Immature natural killer cell (primary cell): ENCODE results near the gene DNAI1. TPM values are rescaled to one million over a fixed set of nuclear protein-coding genes. Genes with fewer than 3 reads are reported as not detected.
"Not testable (repeated sequence)": the region's sequence is repeated elsewhere in the genome, so short reads cannot be mapped to it uniquely, and the experiment has no call there.

Experiments
- DNase-seq, 3 donors: peaks; one replicate each; pipeline ENCODE4 v3.0.0; 2022; ENCODE audit warnings: mixed read lengths in 1 of 3
- H3K27ac Mint-ChIP-seq, 6 donors: one replicate each; pipeline ENCODE4 v1.8.0; 2020; ENCODE audit warnings: mixed read lengths in 6 of 6, mild to moderate bottlenecking in 5 of 6, inconsistent platforms in 4 of 6, moderate library complexity in 3 of 6
- H3K27me3 Mint-ChIP-seq, 3 donors: one replicate each; pipeline ENCODE4 v1.8.0; 2020 to 2021; ENCODE audit warnings: low read depth in 3 of 3, mild to moderate bottlenecking in 3 of 3, mixed read lengths in 3 of 3, moderate library complexity in 3 of 3, inconsistent platforms in 1 of 3
- H3K36me3 Mint-ChIP-seq, 3 donors: one replicate each; pipeline ENCODE4 v1.8.0; 2020; ENCODE audit warnings: mixed read lengths in 3 of 3, inconsistent platforms in 2 of 3, mild to moderate bottlenecking in 2 of 3
- H3K4me1 Mint-ChIP-seq, 2 donors: one replicate each; pipeline ENCODE4 v1.8.0; 2020; ENCODE audit warnings: inconsistent platforms in 2 of 2, mild to moderate bottlenecking in 2 of 2, mixed read lengths in 2 of 2, moderate library complexity in 1 of 2
- H3K4me3 Mint-ChIP-seq, 5 donors: one replicate each; pipeline ENCODE4 v1.8.0; 2020; ENCODE audit warnings: mild to moderate bottlenecking in 5 of 5, mixed read lengths in 5 of 5, inconsistent platforms in 3 of 5, moderate library complexity in 3 of 5
- H3K9me3 Mint-ChIP-seq, 6 donors: one replicate each; pipeline ENCODE4 v1.8.0; 2020; ENCODE audit warnings: mild to moderate bottlenecking in 6 of 6, mixed read lengths in 6 of 6, inconsistent platforms in 4 of 6, moderate library complexity in 3 of 6
- polyA plus RNA-seq, 3 donors: library from polyadenylated mRNA; unstranded; fragments of 300-500 nt; fragmentation: Illumina TruSeq; gene quantifications; one replicate each; pipeline ENCODE4 v1.2.3, GENCODE V29; 2021

The DNAI1 gene
- polyA plus RNA-seq, 3 donors from 2014 or later: not detected

DNA sequence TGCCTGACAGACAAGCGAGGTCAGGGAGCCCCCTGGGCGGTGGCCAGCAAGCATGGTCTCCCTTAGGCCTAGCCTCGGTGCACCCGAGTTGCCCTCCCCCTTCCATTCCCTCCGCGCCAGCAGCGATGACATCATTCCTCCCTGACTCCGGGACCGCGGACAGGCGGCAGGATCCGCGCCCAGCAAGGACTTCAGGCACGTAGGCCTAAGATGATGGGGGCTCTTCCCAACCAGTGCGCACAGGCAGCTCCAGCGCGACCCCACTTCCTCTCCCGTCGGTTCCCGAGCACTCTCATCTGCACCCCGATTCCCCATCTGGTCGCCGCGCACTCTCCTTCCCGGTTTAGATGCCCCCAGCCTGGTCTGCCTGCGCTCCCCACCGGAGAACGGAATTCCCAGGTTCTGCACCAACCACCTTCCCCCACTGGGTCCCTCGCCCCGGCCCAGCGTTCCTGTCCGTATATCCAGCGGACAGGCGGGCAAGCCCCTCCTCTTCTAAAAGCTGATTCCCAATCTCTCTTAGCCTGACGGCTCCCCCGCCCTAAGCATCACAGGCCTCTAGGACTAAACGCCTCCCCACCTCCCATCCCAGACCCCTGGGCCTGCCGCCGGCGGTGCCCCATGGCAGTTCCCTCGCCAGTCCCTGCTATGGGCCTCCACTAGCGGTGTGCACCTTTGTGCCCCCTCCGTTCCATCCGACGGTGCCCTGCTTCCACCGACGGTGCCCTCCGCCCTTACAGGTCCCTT, 1.2 kb upstream of the DNAI1 start:
- peak in 1 of 3 donors; percentile 6 for DNase-seq
- Mint-ChIP-seq H3K4me3 (peak overlapping the region; percentile 89 to 94 (median 90)), H3K27ac (peak overlapping the region; percentile 50 to 91 (median 85)), H3K4me1 (peaks cover 32 to 43% of the 10 kb centered on the region in 2 donors), H3K36me3 (no peaks in the 10 kb centered on the region), H3K27me3 (peaks cover 8 to 15% (median 13%) of the 10 kb centered on the region in 3 donors), H3K9me3 (no peaks in the 10 kb centered on the region)

DNA sequence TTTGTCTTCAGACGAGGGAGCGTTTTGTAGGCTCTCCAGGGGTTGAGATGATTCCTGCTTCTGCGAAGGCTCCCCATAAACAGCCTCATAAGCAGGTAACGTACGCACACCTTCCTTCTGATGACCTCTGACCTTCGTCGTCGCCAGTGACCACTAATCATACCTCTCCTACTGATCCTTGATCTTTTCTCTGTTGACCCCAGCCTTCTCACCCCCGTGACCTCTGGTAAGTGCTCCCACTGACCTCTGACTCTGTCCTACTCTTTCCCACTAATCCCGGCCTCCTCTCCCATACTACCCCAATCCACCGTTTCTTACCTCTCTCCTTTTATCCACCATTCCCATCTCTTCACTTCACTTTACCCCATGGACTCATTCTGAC, 345 bp downstream of the DNAI1 start:
- Mint-ChIP-seq H3K4me1 (peaks cover 30 to 43% of the 10 kb centered on the region in 2 donors), H3K27me3 (peaks cover 8 to 14% (median 13%) of the 10 kb centered on the region in 3 donors), H3K27ac (peak overlapping the region; percentile 43 to 84 (median 77)), H3K9me3 (no peaks in the 10 kb centered on the region), H3K36me3 (no peaks in the 10 kb centered on the region), H3K4me3 (peak overlapping the region; percentile 84 to 90 (median 87))
- DNase-seq: no peak

DNA sequence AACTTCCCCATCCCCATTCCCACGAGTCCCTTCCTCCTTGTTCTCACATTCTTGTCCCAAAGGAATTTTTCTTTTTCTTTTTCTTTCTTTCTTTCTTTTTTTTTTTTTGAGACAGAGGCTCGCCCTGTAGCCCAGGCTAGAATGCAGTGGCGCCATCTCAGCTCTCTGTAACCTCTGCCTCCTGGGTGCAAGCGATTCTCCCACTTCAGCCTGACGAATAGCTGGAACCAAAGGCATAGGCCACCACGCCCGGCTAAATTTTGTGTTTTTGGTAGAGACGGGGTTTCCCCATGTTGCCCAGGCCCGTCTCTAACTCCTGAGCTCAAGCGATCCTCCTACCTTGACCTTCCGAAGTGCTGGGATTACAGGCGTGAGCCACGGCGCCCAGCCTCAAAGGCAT, 751 bp downstream of the DNAI1 start:
- Mint-ChIP-seq H3K4me1 (peaks cover 30 to 43% of the 10 kb centered on the region in 2 donors), H3K36me3 (no peaks in the 10 kb centered on the region), H3K27ac (peak overlapping the region in 3 of 6 donors; percentile 43 to 84 (median 71)), H3K9me3 (no peaks in the 10 kb centered on the region), H3K4me3 (peak overlapping the region; percentile 84 to 90 (median 87)), H3K27me3 (peaks cover 8 to 14% (median 13%) of the 10 kb centered on the region in 3 donors)
- no peak for DNase-seq

DNA sequence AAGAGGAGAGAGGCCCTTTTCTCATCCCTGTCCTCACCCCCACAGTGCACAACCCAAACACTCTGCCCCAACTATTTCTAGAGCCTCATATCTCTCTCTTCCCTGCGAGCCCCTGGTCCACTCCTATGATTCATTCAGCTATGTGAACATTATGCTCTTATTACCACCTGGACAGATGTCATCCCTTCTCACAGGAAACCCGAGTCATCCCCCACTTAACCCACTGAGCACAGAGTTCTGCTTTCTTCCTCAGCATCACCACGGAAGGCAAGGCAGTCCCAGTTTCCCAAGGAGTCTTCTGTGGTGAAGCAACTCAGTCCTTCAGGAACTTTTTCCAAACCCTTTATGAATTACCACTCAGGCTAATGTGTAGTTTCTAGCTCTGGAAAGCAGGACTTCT, 1.3 kb downstream of the DNAI1 start:
- peak overlapping the region in 1 of 5 donors; percentile 15 for H3K4me3 Mint-ChIP-seq
- H3K4me1 Mint-ChIP-seq: peaks cover 30 to 37% of the 10 kb centered on the region in 2 donors
- H3K36me3 Mint-ChIP-seq: no peaks in the 10 kb centered on the region
- H3K27me3 Mint-ChIP-seq: peaks cover 8 to 14% (median 13%) of the 10 kb centered on the region in 3 donors
- no peaks in the 10 kb centered on the region for H3K9me3 Mint-ChIP-seq
- no peak for DNase-seq
- no peak overlapping the region for H3K27ac Mint-ChIP-seq

DNA sequence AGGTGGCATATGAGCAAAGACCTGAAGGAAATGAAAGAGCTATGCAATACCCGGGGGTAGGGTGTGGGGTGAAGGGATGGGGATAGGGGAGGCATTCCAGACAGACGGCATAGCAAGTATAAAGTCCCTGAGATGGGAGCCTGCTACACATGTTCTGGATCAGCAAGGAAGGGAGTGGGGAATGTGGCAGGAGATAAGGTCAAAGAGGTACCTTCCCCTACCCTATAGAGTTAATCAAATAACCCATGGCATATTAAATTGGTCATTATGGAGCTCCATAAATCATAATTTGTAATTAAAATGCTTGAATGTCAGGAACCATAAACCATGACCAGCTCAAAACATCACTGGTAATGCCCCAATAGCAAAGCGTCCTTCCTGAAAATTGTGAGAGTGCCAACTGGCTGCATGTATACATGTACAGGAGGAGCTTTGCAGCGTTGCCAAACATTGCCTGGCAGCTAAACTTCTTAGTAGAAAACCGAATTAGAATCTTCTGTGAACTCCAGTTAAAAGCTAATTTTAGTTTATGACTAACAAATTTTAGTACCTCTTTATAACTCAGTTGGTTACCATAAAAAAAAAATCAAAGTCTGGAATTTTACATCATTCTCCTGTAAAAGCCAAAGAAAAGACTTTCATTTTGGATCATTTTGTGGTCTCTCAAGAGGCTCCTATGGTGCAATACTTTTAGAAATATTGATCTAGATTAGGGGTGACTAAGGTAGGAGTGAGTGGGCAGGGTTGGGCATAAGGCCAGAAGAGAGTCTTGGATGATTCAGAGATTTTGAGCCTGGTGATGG, 4.7 kb downstream of the DNAI1 start:
- Mint-ChIP-seq H3K9me3 (no peaks in the 10 kb centered on the region), H3K4me1 (peaks cover 8 to 14% of the 10 kb centered on the region in 2 donors), H3K27ac (peak overlapping the region in 1 of 6 donors; percentile 46), H3K27me3 (peaks cover 8 to 10% (median 10%) of the 10 kb centered on the region in 3 donors), H3K4me3 (no peak overlapping the region), H3K36me3 (no peaks in the 10 kb centered on the region)
- no peak for DNase-seq

DNA sequence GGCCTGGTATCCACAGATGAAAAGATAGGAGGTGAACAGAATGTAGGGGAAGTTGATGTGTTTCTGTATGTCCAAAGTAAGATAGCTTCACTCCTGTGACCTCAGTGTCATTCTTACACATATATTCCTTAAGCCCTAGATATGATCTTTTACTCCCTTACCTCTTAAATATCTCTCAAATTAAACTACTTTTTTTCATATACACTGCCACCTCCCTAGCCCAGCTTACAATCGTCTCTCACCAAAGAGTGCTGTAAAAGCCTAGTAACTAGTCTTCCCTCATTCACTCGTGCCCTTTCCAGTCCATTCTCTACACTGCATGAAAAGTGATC, 5.3 kb downstream of the DNAI1 start:
- no peak for DNase-seq
- Mint-ChIP-seq H3K9me3 (no peaks in the 10 kb centered on the region), H3K27ac (no peak overlapping the region), H3K36me3 (no peaks in the 10 kb centered on the region), H3K4me1 (peaks cover 4 to 9% of the 10 kb centered on the region in 2 donors), H3K27me3 (peaks cover 4 to 7% (median 5%) of the 10 kb centered on the region in 3 donors), H3K4me3 (no peak overlapping the region)

DNA sequence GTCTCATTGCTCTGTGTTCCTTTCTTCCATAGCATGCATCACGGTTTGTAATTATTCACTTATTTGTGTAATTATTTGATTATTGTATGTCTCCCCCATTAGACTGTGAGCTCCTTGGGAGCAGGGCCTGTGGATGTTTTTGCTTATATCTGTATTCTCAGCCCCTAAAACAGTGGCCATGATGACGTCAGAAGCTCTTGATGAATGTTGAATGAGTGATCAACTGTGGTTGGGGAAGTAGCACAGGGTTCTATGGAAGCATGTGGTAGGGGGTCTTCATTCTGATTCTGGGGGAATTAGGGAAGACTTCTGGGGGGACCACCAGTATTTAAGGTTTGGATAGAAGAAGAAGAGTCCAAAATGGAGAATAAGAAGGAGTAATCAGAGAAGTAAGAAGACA, 6.0 kb downstream of the DNAI1 start:
- Mint-ChIP-seq H3K4me1 (peaks cover under 1 to 6% of the 10 kb centered on the region in 2 donors), H3K4me3 (no peak overlapping the region), H3K9me3 (no peaks in the 10 kb centered on the region), H3K27ac (no peak overlapping the region), H3K36me3 (no peaks in the 10 kb centered on the region), H3K27me3 (peaks cover 2 to 4% (median 3%) of the 10 kb centered on the region in 3 donors)
- no peak for DNase-seq

DNA sequence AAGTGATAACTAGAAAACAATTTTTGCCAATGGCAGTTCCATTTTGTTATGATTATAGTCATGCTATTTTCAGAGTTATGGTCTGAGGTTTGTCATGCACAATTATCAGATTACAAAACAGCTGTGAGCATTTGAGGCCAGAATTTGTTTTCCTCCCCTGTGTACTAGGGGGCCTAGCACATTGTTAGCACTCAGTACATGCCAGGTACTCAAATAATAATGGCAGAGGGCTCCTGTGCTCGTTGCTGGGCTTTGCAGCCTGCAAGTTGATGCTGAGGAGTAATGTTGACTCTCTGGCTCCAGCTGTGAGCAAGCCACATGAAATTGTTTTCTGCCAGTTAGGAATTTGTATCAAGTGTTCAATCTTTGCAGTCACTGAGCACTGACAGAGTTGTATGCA, 6.9 kb downstream of the DNAI1 start:
- Mint-ChIP-seq H3K4me3 (no peak overlapping the region), H3K27ac (no peak overlapping the region), H3K27me3 (peaks cover 1 to 3% (median 3%) of the 10 kb centered on the region in 3 donors), H3K9me3 (no peaks in the 10 kb centered on the region), H3K36me3 (no peaks in the 10 kb centered on the region), H3K4me1 (no peaks in the 10 kb centered on the region)
- no peak for DNase-seq

DNA sequence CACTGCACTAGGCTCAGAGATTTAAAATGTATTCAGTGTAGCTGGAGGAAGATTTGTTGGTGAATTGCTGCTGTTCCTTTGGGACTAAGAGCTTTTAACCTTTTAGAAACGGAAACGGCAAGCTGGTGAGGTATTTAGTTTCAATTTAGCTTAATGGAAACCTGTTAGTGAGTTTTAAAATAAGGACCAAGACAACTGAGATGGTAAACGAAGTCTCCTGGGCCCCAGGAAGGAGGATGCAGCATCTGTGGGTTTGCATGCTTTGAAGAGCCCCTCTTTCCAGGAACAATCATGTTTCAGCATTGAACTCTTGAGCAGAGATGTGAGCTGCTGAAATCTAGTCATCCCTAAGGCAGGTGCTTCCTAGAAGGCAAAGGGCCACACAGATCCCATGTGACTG, 16.5 kb downstream of the DNAI1 start:
- no peak overlapping the region for H3K27ac Mint-ChIP-seq
- H3K36me3 Mint-ChIP-seq: peaks cover 0 to 2% (median 0%) of the 10 kb centered on the region in 3 donors
- peaks cover 0 to 3% (median 0%) of the 10 kb centered on the region in 6 donors for H3K9me3 Mint-ChIP-seq
- no peak overlapping the region for H3K4me3 Mint-ChIP-seq
- H3K27me3 Mint-ChIP-seq: peaks cover 1 to 14% (median 10%) of the 10 kb centered on the region in 3 donors
- DNase-seq: no peak
- no peaks in the 10 kb centered on the region for H3K4me1 Mint-ChIP-seq

DNA sequence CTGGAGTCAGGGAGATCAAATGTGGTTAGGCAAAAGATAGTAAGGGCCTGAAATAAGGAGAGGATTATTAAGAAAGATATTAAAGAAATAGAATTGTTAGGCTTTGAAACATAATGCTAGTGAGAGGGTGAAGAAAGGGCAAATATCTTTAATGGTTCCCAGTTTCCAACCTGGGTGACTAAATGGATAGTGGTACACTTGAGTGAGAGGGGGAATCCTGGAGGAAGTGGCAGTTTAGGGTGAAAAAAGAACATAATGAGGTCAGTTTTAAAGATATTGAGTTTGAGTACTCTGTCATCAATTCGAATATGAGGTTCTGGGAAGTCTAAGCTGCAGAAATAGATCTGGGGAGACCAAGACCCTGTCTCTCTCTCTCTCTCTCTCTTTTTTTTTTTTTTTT, 18.9 kb downstream of the DNAI1 start:
- H3K4me1 Mint-ChIP-seq: no peaks in the 10 kb centered on the region

DNA sequence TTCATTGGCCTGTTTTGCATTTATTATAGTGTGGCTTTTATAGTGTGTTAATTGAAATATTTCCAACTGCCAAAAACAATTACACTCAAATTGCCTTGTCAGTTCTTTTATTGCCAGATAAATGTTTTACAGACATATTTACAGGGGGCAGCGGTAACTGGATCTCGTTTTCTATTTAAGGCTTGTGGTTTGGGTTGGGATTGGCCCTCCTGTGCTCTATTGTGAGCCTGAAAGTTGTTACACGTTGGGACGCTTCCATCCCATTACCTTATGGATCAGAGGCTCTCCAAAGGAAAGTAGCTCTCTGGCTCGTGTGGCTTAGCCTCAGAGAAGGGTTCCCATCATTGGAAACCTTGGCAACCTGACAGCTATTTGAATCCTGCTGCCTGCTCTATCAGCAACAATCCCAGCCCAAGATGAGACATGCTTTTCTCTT, 20.8 kb downstream of the DNAI1 start:
- no peak overlapping the region for H3K4me3 Mint-ChIP-seq
- H3K4me1 Mint-ChIP-seq: no peaks in the 10 kb centered on the region
- H3K9me3 Mint-ChIP-seq: peaks cover 0 to 3% (median 0%) of the 10 kb centered on the region in 6 donors
- H3K27ac Mint-ChIP-seq: no peak overlapping the region
- peaks cover 0 to 2% (median 0%) of the 10 kb centered on the region in 3 donors for H3K36me3 Mint-ChIP-seq
- DNase-seq: no peak
- peaks cover 1 to 8% (median 4%) of the 10 kb centered on the region in 3 donors for H3K27me3 Mint-ChIP-seq

More for the DNA sequence above, 18.9 kb downstream of the DNAI1 start:
- no peak for DNase-seq
- Mint-ChIP-seq H3K36me3 (peaks cover 0 to 2% (median 0%) of the 10 kb centered on the region in 3 donors), H3K27ac (no peak overlapping the region), H3K27me3 (peaks cover 0 to 11% (median 6%) of the 10 kb centered on the region in 3 donors), H3K9me3 (peaks cover 0 to 3% (median 0%) of the 10 kb centered on the region in 6 donors), H3K4me3 (no peak overlapping the region)

DNA sequence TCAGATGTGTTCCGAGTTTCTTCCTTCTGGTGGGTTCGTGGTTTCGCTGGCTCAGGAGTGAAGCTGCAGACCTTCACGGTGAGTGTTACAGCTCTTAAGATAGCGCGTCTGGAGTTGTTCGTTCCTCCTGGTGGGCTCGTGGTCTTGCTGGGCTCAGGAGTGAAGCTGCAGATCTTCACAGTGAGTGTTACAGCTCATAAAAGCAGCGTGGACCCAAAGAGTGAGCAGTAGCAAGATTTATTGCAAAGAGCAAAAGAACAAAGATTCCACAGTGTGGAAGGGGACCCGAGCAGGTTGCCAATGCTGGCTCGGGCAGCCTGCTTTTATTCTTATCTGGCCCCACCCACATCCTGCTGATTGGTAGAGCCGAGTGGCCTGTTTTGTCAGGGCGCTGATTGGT, 23.0 kb downstream of the DNAI1 start:
- H3K27ac Mint-ChIP-seq, DNase-seq, H3K36me3 Mint-ChIP-seq, H3K4me1 Mint-ChIP-seq, H3K27me3 Mint-ChIP-seq, H3K9me3 Mint-ChIP-seq, H3K4me3 Mint-ChIP-seq: not testable (repeated sequence)

DNA sequence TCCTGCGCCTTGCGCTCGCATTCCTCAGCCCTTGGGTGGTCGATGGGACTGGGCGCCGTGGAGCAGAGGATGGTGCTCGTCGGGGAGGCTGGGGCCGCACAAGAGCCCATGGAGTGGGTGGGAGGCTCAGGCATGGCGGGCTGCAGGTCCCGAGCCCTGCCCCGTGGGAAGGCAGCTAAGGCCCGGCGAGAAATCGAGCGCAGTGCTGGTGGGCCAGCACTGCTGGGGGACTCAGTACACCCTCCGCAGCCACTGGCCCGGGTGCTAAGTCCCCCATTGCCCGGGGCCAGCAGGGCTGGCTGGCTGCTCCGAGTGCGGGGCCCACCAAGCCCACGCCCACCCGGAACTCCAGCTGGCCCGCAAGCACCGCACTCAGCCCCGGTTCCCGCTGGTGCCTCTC, 24.1 kb downstream of the DNAI1 start:
- not testable (repeated sequence) for H3K9me3 Mint-ChIP-seq, H3K27me3 Mint-ChIP-seq, H3K27ac Mint-ChIP-seq, H3K36me3 Mint-ChIP-seq, H3K4me1 Mint-ChIP-seq, H3K4me3 Mint-ChIP-seq, DNase-seq

DNA sequence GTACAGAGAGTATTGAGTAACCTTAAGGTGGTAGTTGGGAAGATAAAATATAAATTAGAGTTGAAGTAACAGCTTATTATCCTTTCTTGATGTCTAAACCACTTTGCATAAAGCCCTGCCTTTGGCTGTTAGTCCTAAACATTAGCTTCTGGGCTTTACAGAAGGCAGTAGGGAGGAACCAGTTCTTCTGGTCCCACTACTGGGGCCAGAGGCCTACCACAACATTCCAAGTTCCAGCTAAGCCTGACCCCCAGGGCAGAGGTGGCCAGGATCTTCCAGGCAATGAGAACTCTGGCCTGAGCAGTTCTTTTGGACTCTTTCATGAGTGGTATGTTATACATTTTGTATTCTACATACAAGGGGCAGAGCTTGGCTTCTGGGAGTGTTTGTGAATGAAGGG, 26.1 kb downstream of the DNAI1 start:
- Mint-ChIP-seq H3K9me3 (no peaks in the 10 kb centered on the region), H3K27ac (no peak overlapping the region), H3K27me3 (peaks cover 3 to 6% (median 4%) of the 10 kb centered on the region in 3 donors), H3K36me3 (no peaks in the 10 kb centered on the region), H3K4me1 (no peaks in the 10 kb centered on the region), H3K4me3 (no peak overlapping the region)
- no peak for DNase-seq
